H9 (cell line): ENCODE data around the gene CD28. TPM values are rescaled to one million over a fixed set of nuclear protein-coding genes. Genes with fewer than 3 reads are reported as not detected.

ENCODE experiments used
- DNase-seq: peaks from one replicate; pipeline ENCODE4 v3.0.0-alpha.2; 2017
- H2AFZ ChIP-seq: one replicate; pipeline ENCODE4 v1.6.1; 2013; ENCODE audit warnings: mild to moderate bottlenecking, low read length, control low read depth, moderate library complexity
- H2AK5ac ChIP-seq: 2 replicates; pipeline ENCODE4 v1.6.1; 2013; ENCODE audit warnings: low read length, control low read depth, mixed read lengths; ENCODE audit not compliant: insufficient read length
- H2BK120ac ChIP-seq: one replicate; pipeline ENCODE4 v1.6.1; 2013; ENCODE audit warnings: low read depth, mild to moderate bottlenecking, low read length, control low read depth, inconsistent platforms; ENCODE audit not compliant: poor library complexity, severe bottlenecking
- H2BK12ac ChIP-seq: 2 replicates; pipeline ENCODE4 v1.6.1; 2013; ENCODE audit warnings: low read length, control low read depth, mixed read lengths, low read depth; ENCODE audit not compliant: insufficient read length
- H2BK15ac ChIP-seq: 2 replicates; pipeline ENCODE4 v1.6.1; 2013; ENCODE audit warnings: low read depth, low read length, control low read depth
- H2BK20ac ChIP-seq: one replicate; pipeline ENCODE4 v1.6.1; 2013; ENCODE audit warnings: low read depth, mild to moderate bottlenecking, low read length, control low read depth, inconsistent platforms; ENCODE audit not compliant: poor library complexity, severe bottlenecking
- H2BK5ac ChIP-seq: 2 replicates; pipeline ENCODE4 v1.6.1; 2013; ENCODE audit warnings: low read length, control low read depth, mixed read lengths; ENCODE audit not compliant: insufficient read length
- H3K14ac ChIP-seq: 2 replicates; pipeline ENCODE4 v1.6.1; 2013; ENCODE audit warnings: low read length, control low read depth; ENCODE audit not compliant: insufficient read depth
- H3K18ac ChIP-seq: 2 replicates; pipeline ENCODE4 v1.6.1; 2013; ENCODE audit warnings: low read depth, mild to moderate bottlenecking, mixed read lengths, low read length, control low read depth; ENCODE audit not compliant: insufficient read length
- H3K23ac ChIP-seq: 2 replicates; pipeline ENCODE4 v1.6.1; 2013; ENCODE audit warnings: low read length, control low read depth, mixed read lengths, low read depth; ENCODE audit not compliant: insufficient read length
- H3K23me2 ChIP-seq: 2 replicates; pipeline ENCODE4 v1.6.1; 2013; ENCODE audit warnings: low read depth, mild to moderate bottlenecking, mixed read lengths, low read length, control low read depth; ENCODE audit not compliant: insufficient read length, poor library complexity, severe bottlenecking
- H3K27ac ChIP-seq: 2 replicates; pipeline ENCODE4 v1.5.1; 2013; ENCODE audit warnings: low read length, control low read depth, mixed read lengths, low read depth; ENCODE audit not compliant: insufficient read length
- H3K27me3 ChIP-seq: 2 replicates; pipeline ENCODE4 v1.6.1; 2013; ENCODE audit warnings: low read length, control low read depth, inconsistent platforms; ENCODE audit not compliant: insufficient read depth
- H3K4ac ChIP-seq: 2 replicates; pipeline ENCODE4 v1.6.1; 2013; ENCODE audit warnings: low read depth, mild to moderate bottlenecking, control low read depth, inconsistent platforms, low read length, moderate library complexity
- H3K4me1 ChIP-seq: 2 replicates; pipeline ENCODE4 v1.6.1; 2013; ENCODE audit warnings: low read length, control low read depth, inconsistent platforms; ENCODE audit not compliant: insufficient read depth
- H3K4me2 ChIP-seq: 2 replicates; pipeline ENCODE4 v1.6.1; 2013; ENCODE audit warnings: low read length, control low read depth, mixed read lengths; ENCODE audit not compliant: insufficient read length, insufficient read depth
- H3K56ac ChIP-seq: 2 replicates; pipeline ENCODE4 v1.6.1; 2013; ENCODE audit warnings: low read depth, mild to moderate bottlenecking, mixed read lengths, low read length, control low read depth; ENCODE audit not compliant: insufficient read length
- H3K79me1 ChIP-seq: 2 replicates; pipeline ENCODE4 v1.6.1; 2013; ENCODE audit warnings: low read depth, mild to moderate bottlenecking, moderate library complexity, low read length, control low read depth, inconsistent platforms; ENCODE audit not compliant: insufficient read depth, poor library complexity, severe bottlenecking
- H3K79me2 ChIP-seq: 2 replicates; pipeline ENCODE4 v1.6.1; 2013; ENCODE audit warnings: low read length, control low read depth, inconsistent platforms; ENCODE audit not compliant: insufficient read depth
- H3K9ac ChIP-seq: 2 replicates; pipeline ENCODE4 v1.6.1; 2013; ENCODE audit warnings: low read length, control low read depth, mixed read lengths; ENCODE audit not compliant: insufficient read length; ENCODE audit errors: extremely low read depth
- H3K9me3 ChIP-seq: one replicate; pipeline ENCODE4 v1.6.1; 2013; ENCODE audit warnings: low read depth, low read length, inconsistent platforms; ENCODE audit not compliant: control insufficient read depth
- H3T11ph ChIP-seq: one replicate; pipeline ENCODE4 v1.6.1; 2013; ENCODE audit warnings: mild to moderate bottlenecking, low read length, control low read depth, inconsistent platforms
- H4K20me1 ChIP-seq: one replicate; pipeline ENCODE4 v1.6.1; 2013; ENCODE audit not compliant: control insufficient read depth, insufficient read length, insufficient read depth
- H4K5ac ChIP-seq: 2 replicates; pipeline ENCODE4 v1.6.1; 2013; ENCODE audit warnings: low read depth, mild to moderate bottlenecking, mixed read lengths, low read length, control low read depth; ENCODE audit not compliant: insufficient read length
- H4K8ac ChIP-seq: replicated peaks from 2 replicates; pipeline ENCODE4 v1.6.1; 2013; ENCODE audit warnings: low read length, control low read depth, mixed read lengths, low read depth; ENCODE audit not compliant: insufficient read length
- H4K91ac ChIP-seq: 2 replicates; pipeline ENCODE4 v1.6.1; 2013; ENCODE audit warnings: low read depth, mild to moderate bottlenecking, moderate library complexity, mixed read lengths, low read length, control low read depth; ENCODE audit not compliant: insufficient read length
- H3K27ac Mint-ChIP-seq, 3 experiments: 2 replicates in 2 of 3; 3 replicates in 1 of 3; pipeline ENCODE4 v1.8.0; 2020 to 2021; ENCODE audit warnings: mixed read lengths in 3 of 3, mild to moderate bottlenecking in 1 of 3, moderate library complexity in 1 of 3
- H3K27me3 Mint-ChIP-seq: 2 replicates; pipeline ENCODE4 v1.8.0; 2021; ENCODE audit warnings: low read depth, mild to moderate bottlenecking, moderate library complexity, mixed read lengths
- H3K36me3 Mint-ChIP-seq, 3 experiments: 2 replicates in 2 of 3; 3 replicates in 1 of 3; pipeline ENCODE4 v1.8.0; 2020 to 2021; ENCODE audit warnings: low read depth in 3 of 3, mixed read lengths in 3 of 3; ENCODE audit not compliant: insufficient read depth in 1 of 3
- H3K4me1 Mint-ChIP-seq, 2 experiments: 2 replicates each; pipeline ENCODE4 v1.8.0; 2020; ENCODE audit warnings: mixed read lengths in 2 of 2
- H3K4me3 Mint-ChIP-seq, 2 experiments: 2 replicates in 1 of 2; 3 replicates in 1 of 2; pipeline ENCODE4 v1.8.0; 2020 to 2021; ENCODE audit warnings: mild to moderate bottlenecking in 2 of 2, mixed read lengths in 2 of 2, moderate library complexity in 1 of 2
- H3K9me3 Mint-ChIP-seq, 2 experiments: 2 replicates in 1 of 2; 3 replicates in 1 of 2; pipeline ENCODE4 v1.8.0; 2020; ENCODE audit warnings: mild to moderate bottlenecking in 2 of 2, mixed read lengths in 2 of 2, moderate library complexity in 1 of 2
- WGBS: extraction: QIAGEN DNeasy Blood & Tissue Kit; methylation state at CpG from one replicate; pipeline ENCODE4 v1.1.7; 2013; ENCODE audit warnings: missing lambda C conversion rate, low lambda C conversion rate, mixed read lengths; ENCODE audit not compliant: insufficient read length; ENCODE audit errors: extremely low coverage; 5-methylcytosine and 5-hydroxymethylcytosine counted together
- total RNA-seq: library from RNA; stranded (reverse); gene quantifications from 2 replicates; pipeline ENCODE4 v1.2.1, GENCODE V29; 2021
- TF ChIP-seq, protein P1 (sequence below): fragments of 200-600 bp; sonication (generic); conservative IDR thresholded peaks from 3 replicates; pipeline ENCODE4 v1.8.0; 2021; ENCODE audit warnings: antibody characterized with exemption, mild to moderate bottlenecking

CD28 gene
- total RNA-seq, 1 experiment from 2014 or later = not detected

DNA sequence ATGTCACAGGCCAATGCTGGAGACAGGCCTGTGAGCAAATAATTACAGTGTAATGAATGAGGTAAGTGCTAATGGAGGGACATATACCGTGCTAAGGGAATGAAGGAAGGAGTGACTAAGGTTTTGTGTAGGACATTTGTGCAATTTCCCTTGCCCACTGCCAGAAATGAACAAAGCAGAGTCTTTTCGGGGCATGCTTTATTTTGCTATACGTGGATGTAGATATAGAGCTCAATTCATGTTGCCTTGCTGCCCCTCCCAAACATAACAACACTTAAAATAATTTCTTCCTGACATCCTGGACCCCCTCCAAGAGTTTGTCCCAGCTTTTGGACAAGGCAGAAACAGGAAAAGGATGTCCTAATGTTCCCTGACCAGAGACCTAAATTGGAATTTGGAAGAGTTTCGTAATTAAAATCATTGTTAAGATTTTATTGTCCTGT is 23.7 kb upstream of the CD28 start:
- DNase-seq = no peak
- Histone ChIP-seq H3K27me3 (no peaks in the 10 kb centered on the region), H3K4ac (no peak overlapping the region), H3K79me2 (no peaks in the 10 kb centered on the region), H4K91ac (no peak overlapping the region), H3K18ac (no peak overlapping the region), H3K14ac (no peak overlapping the region), H2BK20ac (no peak overlapping the region), H3K56ac (no peak overlapping the region), H3K9ac (no peak overlapping the region), H4K5ac (no peak overlapping the region), H4K20me1 (no peaks in the 10 kb centered on the region), H2AFZ (no peak overlapping the region), H2BK120ac (no peak overlapping the region), H3T11ph (no peak overlapping the region), H3K4me1 (no peaks in the 10 kb centered on the region), H3K79me1 (no peaks in the 10 kb centered on the region), H3K23ac (no peak overlapping the region), H4K8ac (no peak overlapping the region), H3K9me3 (no peaks in the 10 kb centered on the region), H3K27ac (no peak overlapping the region), H2BK12ac (no peak overlapping the region), H3K23me2 (no peaks in the 10 kb centered on the region), H2AK5ac (no peak overlapping the region), H3K4me2 (no peak overlapping the region), H2BK15ac (no peak overlapping the region), H2BK5ac (no peak overlapping the region)
- no peak overlapping the region for H3K27ac Mint-ChIP-seq
- TF ChIP-seq, protein P1, sequence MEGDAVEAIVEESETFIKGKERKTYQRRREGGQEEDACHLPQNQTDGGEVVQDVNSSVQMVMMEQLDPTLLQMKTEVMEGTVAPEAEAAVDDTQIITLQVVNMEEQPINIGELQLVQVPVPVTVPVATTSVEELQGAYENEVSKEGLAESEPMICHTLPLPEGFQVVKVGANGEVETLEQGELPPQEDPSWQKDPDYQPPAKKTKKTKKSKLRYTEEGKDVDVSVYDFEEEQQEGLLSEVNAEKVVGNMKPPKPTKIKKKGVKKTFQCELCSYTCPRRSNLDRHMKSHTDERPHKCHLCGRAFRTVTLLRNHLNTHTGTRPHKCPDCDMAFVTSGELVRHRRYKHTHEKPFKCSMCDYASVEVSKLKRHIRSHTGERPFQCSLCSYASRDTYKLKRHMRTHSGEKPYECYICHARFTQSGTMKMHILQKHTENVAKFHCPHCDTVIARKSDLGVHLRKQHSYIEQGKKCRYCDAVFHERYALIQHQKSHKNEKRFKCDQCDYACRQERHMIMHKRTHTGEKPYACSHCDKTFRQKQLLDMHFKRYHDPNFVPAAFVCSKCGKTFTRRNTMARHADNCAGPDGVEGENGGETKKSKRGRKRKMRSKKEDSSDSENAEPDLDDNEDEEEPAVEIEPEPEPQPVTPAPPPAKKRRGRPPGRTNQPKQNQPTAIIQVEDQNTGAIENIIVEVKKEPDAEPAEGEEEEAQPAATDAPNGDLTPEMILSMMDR = no peak
- H3K4me1 Mint-ChIP-seq = peaks cover 0 to 5% of the 10 kb centered on the region in 2 experiments; a peak in 1 of 4 replicates
- H3K4me3 Mint-ChIP-seq = no peak overlapping the region
- peaks cover 4% of the 10 kb centered on the region for H3K27me3 Mint-ChIP-seq
- H3K9me3 Mint-ChIP-seq = no peaks in the 10 kb centered on the region
- H3K36me3 Mint-ChIP-seq = no peaks in the 10 kb centered on the region
- no CpG with 5 or more reads among the region's 4 CpGs for WGBS
